HG02852 (cell line): ENCODE results near the gene CHP1.
"Not testable (repeated sequence)": the region's sequence is repeated elsewhere in the genome, so short reads cannot be mapped to it uniquely, and the experiment has no call there.

Experiments
- ATAC-seq: cut with Tn5 transposase; IDR thresholded peaks from one replicate; pipeline ENCODE4 v1.9.1; 2021; ENCODE audit warnings: mild to moderate bottlenecking, moderate library complexity; ENCODE audit not compliant: unreplicated experiment

The CHP1 gene

GRCh38 chr15:41256103-41256502 lies 25.0 kb downstream of the CHP1 start:
- no peak for ATAC-seq

- ATAC-seq = no peak
Observed at GRCh38 chr15:41256577-41257038, 25.5 kb downstream of the CHP1 start.

- ATAC-seq = no peak
Observed at GRCh38 chr15:41258750-41259471, 27.8 kb downstream of the CHP1 start.

GRCh38 chr15:41259546-41260189 lies 28.6 kb downstream of the CHP1 start:
- ATAC-seq = no peak

- ATAC-seq = not testable (repeated sequence)
Observed at GRCh38 chr15:41260924-41261323, 29.9 kb downstream of the CHP1 start.

GRCh38 chr15:41262571-41262970 lies 31.5 kb downstream of the CHP1 start:
- ATAC-seq = no peak

GRCh38 chr15:41263891-41264351 lies 32.9 kb downstream of the CHP1 start:
- no peak for ATAC-seq

- ATAC-seq = no peak
Observed at GRCh38 chr15:41269887-41270286, 38.8 kb downstream of the CHP1 start.

- no peak for ATAC-seq
Observed at GRCh38 chr15:41276831-41277230, 45.8 kb downstream of the CHP1 start.

GRCh38 chr15:41278319-41278718 lies 47.3 kb downstream of the CHP1 start:
- ATAC-seq = no peak

GRCh38 chr15:41279535-41280283 lies 48.6 kb downstream of the CHP1 start:
- no peak for ATAC-seq

GRCh38 chr15:41281236-41281635 lies 50.2 kb downstream of the CHP1 start:
- ATAC-seq = no peak

GRCh38 chr15:41282436-41282835 lies 51.4 kb downstream of the CHP1 start:
- not testable (repeated sequence) for ATAC-seq

GRCh38 chr15:41282980-41283652 lies 52.0 kb downstream of the CHP1 start:
- not testable (repeated sequence) for ATAC-seq

GRCh38 chr15:41283653-41284426 lies 52.8 kb downstream of the CHP1 start:
- peak; percentile 96 for ATAC-seq

GRCh38 chr15:41284427-41285177 lies 53.5 kb downstream of the CHP1 start:
- peak; percentile 2 for ATAC-seq

- no peak for ATAC-seq
Observed at GRCh38 chr15:41285285-41285684, 54.2 kb downstream of the CHP1 start.

GRCh38 chr15:41286665-41287333 lies 55.7 kb downstream of the CHP1 start:
- no peak for ATAC-seq

GRCh38 chr15:41288464-41288863 lies 57.4 kb downstream of the CHP1 start:
- ATAC-seq = no peak
